A549 (cell line): Measurements from ENCODE around the gene NTRK3. TPM values are rescaled to one million over a fixed set of nuclear protein-coding genes. Genes with fewer than 3 reads are reported as not detected.
A peak's percentile ranks its signal among the peaks of the same experiment; 100 is the strongest.

Experiments
- ATAC-seq, 2 experiments: fragments of 200-7000 bp in 1 of 2; fragments of >200 bp in 1 of 2; cut with Nextera tagmentation in 1 of 2; cut with Tn5 transposase in 1 of 2; 3 replicates each; pipeline versions ENCODE4 v1.8.0 to v1.9.1; 2018 to 2020; ENCODE audit warnings: mild to moderate bottlenecking in 1 of 2, moderate library complexity in 1 of 2
- CTCF ChIA-PET: fragments of 300-600 bp; sonication (Branson Sonifier 250); formaldehyde crosslinking; extraction: SDS; loops from one replicate; lab custom pipeline; 2021; ENCODE audit warnings: antibody characterized with exemption, inconsistent platforms; lab: Yijun Ruan, JAX
- POLR2A ChIA-PET: fragments of 350-600 bp; formaldehyde crosslinking; extraction: SDS; loops from one replicate; lab custom pipeline; 2021; ENCODE audit warnings: antibody characterized with exemption, inconsistent platforms; lab: Yijun Ruan, JAX
- DNase-seq, 2 experiments: peaks; one replicate each; pipeline versions ENCODE4 v3.0.0 to v3.0.0-alpha.2; 2011 to 2016; ENCODE audit warnings: low read depth in 1 of 2, low spot score in 1 of 2
- FAIRE-seq: peaks from 2 replicates; lab custom pipeline; 2011; peaks lifted over from hg19 to GRCh38; lab: Jason Lieb, UNC
- H3K27ac ChIP-seq, 2 experiments: fragments of >200 bp; sonication (Bioruptor Twin); formaldehyde crosslinking; 3 replicates each; pipeline ENCODE4 v1.5.1; 2016 to 2017
- H3K4me1 ChIP-seq: fragments of >200 bp; sonication (Bioruptor Twin); formaldehyde crosslinking; 3 replicates; pipeline ENCODE4 v1.6.1; 2016
- H3K4me2 ChIP-seq: fragments of >200 bp; sonication (Bioruptor Twin); formaldehyde crosslinking; 3 replicates; pipeline ENCODE4 v1.6.1; 2016
- H3K4me3 ChIP-seq: fragments of >200 bp; sonication (Bioruptor Twin); formaldehyde crosslinking; 3 replicates; pipeline ENCODE4 v1.5.1; 2016
- H3K9me3 ChIP-seq: fragments of >200 bp; sonication (Bioruptor Twin); formaldehyde crosslinking; 3 replicates; pipeline ENCODE4 v1.6.1; 2016
- CBX2 ChIP-seq: fragments of 200-600 bp; sonication (generic); IDR thresholded peaks from 2 replicates; pipeline ENCODE4 v1.6.1; 2016; ENCODE audit warnings: low read depth, mild to moderate bottlenecking, borderline replicate concordance
- CBX8 ChIP-seq: fragments of 200-600 bp; sonication (generic); IDR thresholded peaks from 2 replicates; pipeline ENCODE4 v1.6.1; 2016
- CEBPB ChIP-seq, 2 experiments: fragments of >200 bp in 1 of 2; sonication (Bioruptor Twin) in 1 of 2; formaldehyde crosslinking in 1 of 2; IDR thresholded peaks; 2 replicates each; pipeline ENCODE4 v1.6.1; 2012 to 2016
- CHD2 ChIP-seq: fragments of 150-350 bp; IDR thresholded peaks from 2 replicates; pipeline ENCODE4 v1.6.1; 2014; ENCODE audit warnings: low read length; ENCODE audit not compliant: partially characterized antibody
- EP300 ChIP-seq, 2 experiments: fragments of >200 bp; sonication (Bioruptor Twin); formaldehyde crosslinking; IDR thresholded peaks; 2 replicates in 1 of 2; 3 replicates in 1 of 2; pipeline ENCODE4 v1.6.1; 2016 to 2017
- ESRRA ChIP-seq: fragments of 150-350 bp; IDR thresholded peaks from 2 replicates; pipeline ENCODE4 v1.6.1; 2014; ENCODE audit warnings: mild to moderate bottlenecking, low read length, borderline replicate concordance
- FOSL2 ChIP-seq, 2 experiments: fragments of 450-650 bp in 1 of 2; fragments of >200 bp in 1 of 2; sonication (Bioruptor Twin) in 1 of 2; formaldehyde crosslinking; IDR thresholded peaks; 2 replicates each; pipeline versions ENCODE4 v1.5.0 to v1.6.1; 2016 to 2020; ENCODE audit warnings: mild to moderate bottlenecking in 1 of 2, moderate library complexity in 1 of 2
- FOXS1 ChIP-seq: fragments of 250-450 bp; sonication (Bioruptor Pico); IDR thresholded peaks from 2 replicates; pipeline ENCODE4 v1.5.0; 2020; ENCODE audit warnings: mild to moderate bottlenecking, moderate library complexity
- GATA3 ChIP-seq: IDR thresholded peaks from 2 replicates; pipeline ENCODE4 v1.6.1; 2012; ENCODE audit warnings: borderline replicate concordance
- HDAC2 ChIP-seq: fragments of 200-600 bp; sonication (generic); IDR thresholded peaks from 2 replicates; pipeline ENCODE4 v1.6.1; 2016
- MAFK ChIP-seq: fragments of 450-650 bp; IDR thresholded peaks from 2 replicates; pipeline ENCODE4 v1.6.1; 2014; ENCODE audit not compliant: partially characterized antibody
- MYC ChIP-seq: IDR thresholded peaks from 2 replicates; pipeline ENCODE4 v1.6.1; 2012; ENCODE audit warnings: mild to moderate bottlenecking, inconsistent platforms, low read length, improper control_type of control experiment, borderline replicate concordance
- NFE2L2 ChIP-seq: fragments of 150-350 bp; conservative IDR thresholded peaks from 2 replicates; pipeline ENCODE4 v1.6.1; 2014; ENCODE audit warnings: low read length
- NR3C1 ChIP-seq: fragments of >200 bp; sonication (Bioruptor Twin); formaldehyde crosslinking; IDR thresholded peaks from 3 replicates; pipeline ENCODE4 v1.6.1; 2017
- PHF8 ChIP-seq: fragments of 200-600 bp; sonication (generic); IDR thresholded peaks from 2 replicates; pipeline ENCODE4 v1.6.1; 2016; ENCODE audit warnings: low read depth, mild to moderate bottlenecking, antibody characterized with exemption, moderate library complexity, borderline replicate concordance
- POLR2AphosphoS2 ChIP-seq: conservative IDR thresholded peaks from 2 replicates; pipeline ENCODE4 v1.6.1; 2012; ENCODE audit warnings: low read length, improper control_type of control experiment, inconsistent platforms
- RARB ChIP-seq: fragments of 250-450 bp; sonication (Bioruptor Pico); IDR thresholded peaks from 2 replicates; pipeline ENCODE4 v1.8.0; 2021; ENCODE audit warnings: mild to moderate bottlenecking, moderate library complexity
- SREBF2 ChIP-seq: fragments of 450-650 bp; IDR thresholded peaks from 2 replicates; pipeline ENCODE4 v1.6.1; 2014; ENCODE audit warnings: mild to moderate bottlenecking, moderate library complexity
- ZFP36 ChIP-seq: fragments of 450-650 bp; IDR thresholded peaks from 2 replicates; pipeline ENCODE4 v1.6.1; 2014; ENCODE audit warnings: borderline replicate concordance; ENCODE audit not compliant: partially characterized antibody
- WGBS: methylation state at CpG from one replicate; pipeline ENCODE4 v1.1.6; 2017; ENCODE audit errors: missing lambda C conversion rate; 5-methylcytosine and 5-hydroxymethylcytosine counted together
- polyA plus RNA-seq, 4 experiments: library from polyadenylated mRNA; depleted of rRNA in 3 of 4; stranded (reverse); fragments of >200 nt; fragmentation: RNase III in 1 of 4; extraction: RNeasy Plus Mini Kit Qiagen cat#74134 plus additional on column Dnase treatment in 1 of 4; gene quantifications; 2 replicates in 3 of 4; 3 replicates in 1 of 4; pipeline ENCODE4 v1.2.3, GENCODE V29; 2011 to 2017
- TF ChIP-seq, protein P1 (sequence below): IDR thresholded peaks from 2 replicates; pipeline ENCODE4 v1.6.1; 2012; ENCODE audit warnings: low read depth, borderline replicate concordance
- TF ChIP-seq, protein P2 (sequence below): fragments of 200-600 bp; sonication (generic); IDR thresholded peaks from 2 replicates; pipeline ENCODE4 v1.6.1; 2016; ENCODE audit warnings: antibody characterized with exemption, mild to moderate bottlenecking, moderate library complexity
- TF ChIP-seq, protein P3 (sequence below): fragments of 150-350 bp; IDR thresholded peaks from 2 replicates; pipeline ENCODE4 v1.6.1; 2014; ENCODE audit warnings: low read depth, mild to moderate bottlenecking, low read length
- TF ChIP-seq, protein P4 (sequence below): fragments of >200 bp; sonication (Bioruptor Twin); formaldehyde crosslinking; IDR thresholded peaks from 3 replicates; pipeline ENCODE4 v1.5.1; 2016

The NTRK3 gene
- polyA plus RNA-seq, 2 of the 4 experiments (the other 2 are of a cell fraction), result 55.0 to 55.2 TPM

DNA sequence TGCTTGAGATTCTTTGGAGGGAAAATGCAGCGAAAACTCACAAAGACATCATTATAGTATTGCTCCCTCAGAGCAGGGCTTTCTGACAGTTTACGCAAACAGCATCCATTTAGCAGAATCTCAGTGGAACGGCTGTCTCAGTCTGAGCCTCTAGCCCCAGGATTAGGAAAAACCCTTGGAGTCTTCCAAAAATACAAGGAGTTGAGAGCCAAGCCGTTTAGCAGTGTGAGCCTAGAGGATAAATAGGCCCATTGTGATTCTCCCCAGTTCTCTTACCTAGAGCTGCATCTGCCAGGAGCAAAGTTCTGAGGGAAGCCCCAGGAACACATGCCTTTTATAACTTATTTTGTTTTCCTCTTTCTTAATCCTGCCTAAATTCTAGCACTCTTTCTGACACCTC is 359.6 kb downstream of the NTRK3 start:
- DNase-seq (no peak), ATAC-seq (no peak), FAIRE-seq (no peak)
- TF ChIP-seq FOSL2 (IDR thresholded peaks at IDR 0.05) (no peak), FOSL2 (CRISPR knock-in tag; IDR thresholded peaks at IDR 0.05) (no peak), MAFK (no peak), MYC (no peak)
- TF ChIP-seq, protein P1, sequence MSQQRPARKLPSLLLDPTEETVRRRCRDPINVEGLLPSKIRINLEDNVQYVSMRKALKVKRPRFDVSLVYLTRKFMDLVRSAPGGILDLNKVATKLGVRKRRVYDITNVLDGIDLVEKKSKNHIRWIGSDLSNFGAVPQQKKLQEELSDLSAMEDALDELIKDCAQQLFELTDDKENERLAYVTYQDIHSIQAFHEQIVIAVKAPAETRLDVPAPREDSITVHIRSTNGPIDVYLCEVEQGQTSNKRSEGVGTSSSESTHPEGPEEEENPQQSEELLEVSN, result no peak
- TF ChIP-seq, protein P2, sequence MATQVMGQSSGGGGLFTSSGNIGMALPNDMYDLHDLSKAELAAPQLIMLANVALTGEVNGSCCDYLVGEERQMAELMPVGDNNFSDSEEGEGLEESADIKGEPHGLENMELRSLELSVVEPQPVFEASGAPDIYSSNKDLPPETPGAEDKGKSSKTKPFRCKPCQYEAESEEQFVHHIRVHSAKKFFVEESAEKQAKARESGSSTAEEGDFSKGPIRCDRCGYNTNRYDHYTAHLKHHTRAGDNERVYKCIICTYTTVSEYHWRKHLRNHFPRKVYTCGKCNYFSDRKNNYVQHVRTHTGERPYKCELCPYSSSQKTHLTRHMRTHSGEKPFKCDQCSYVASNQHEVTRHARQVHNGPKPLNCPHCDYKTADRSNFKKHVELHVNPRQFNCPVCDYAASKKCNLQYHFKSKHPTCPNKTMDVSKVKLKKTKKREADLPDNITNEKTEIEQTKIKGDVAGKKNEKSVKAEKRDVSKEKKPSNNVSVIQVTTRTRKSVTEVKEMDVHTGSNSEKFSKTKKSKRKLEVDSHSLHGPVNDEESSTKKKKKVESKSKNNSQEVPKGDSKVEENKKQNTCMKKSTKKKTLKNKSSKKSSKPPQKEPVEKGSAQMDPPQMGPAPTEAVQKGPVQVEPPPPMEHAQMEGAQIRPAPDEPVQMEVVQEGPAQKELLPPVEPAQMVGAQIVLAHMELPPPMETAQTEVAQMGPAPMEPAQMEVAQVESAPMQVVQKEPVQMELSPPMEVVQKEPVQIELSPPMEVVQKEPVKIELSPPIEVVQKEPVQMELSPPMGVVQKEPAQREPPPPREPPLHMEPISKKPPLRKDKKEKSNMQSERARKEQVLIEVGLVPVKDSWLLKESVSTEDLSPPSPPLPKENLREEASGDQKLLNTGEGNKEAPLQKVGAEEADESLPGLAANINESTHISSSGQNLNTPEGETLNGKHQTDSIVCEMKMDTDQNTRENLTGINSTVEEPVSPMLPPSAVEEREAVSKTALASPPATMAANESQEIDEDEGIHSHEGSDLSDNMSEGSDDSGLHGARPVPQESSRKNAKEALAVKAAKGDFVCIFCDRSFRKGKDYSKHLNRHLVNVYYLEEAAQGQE, result no peak
- ChIA-PET CTCF (no interaction called here), POLR2A (no interaction called here)
- Histone ChIP-seq H3K27ac (no peak overlapping the region), H3K4me3 (no peak overlapping the region), H3K9me3 (no peaks in the 10 kb centered on the region), H3K4me1 (no peaks in the 10 kb centered on the region), H3K4me2 (no peak overlapping the region)
- WGBS, result 36% methylated on average over 4 of the region's 4 CpGs

DNA sequence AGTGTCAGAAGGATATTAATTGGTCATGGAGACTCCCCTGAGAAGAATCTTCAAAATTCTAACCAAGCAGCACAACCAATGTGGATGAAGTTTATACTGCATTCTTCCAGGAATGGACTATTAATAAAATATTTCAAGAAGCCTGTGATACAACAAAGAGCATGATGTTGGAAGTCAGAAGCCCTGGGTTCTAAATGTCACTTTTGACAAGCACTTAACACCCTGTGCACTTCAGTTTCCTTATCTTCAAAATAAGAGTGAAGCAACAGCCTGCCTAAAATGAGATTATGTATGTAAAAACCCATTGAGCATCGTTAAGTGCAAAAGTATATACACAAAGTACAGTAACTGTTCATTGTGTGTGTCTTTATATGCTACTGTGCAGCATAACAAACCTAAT is 369.4 kb downstream of the NTRK3 start:
- no peak overlapping the region for H3K27ac ChIP-seq
- no peaks in the 10 kb centered on the region for H3K4me1 ChIP-seq
- no peak for TF ChIP-seq CEBPB (IDR thresholded peaks at IDR 0.05)
- TF ChIP-seq POLR2AphosphoS2, result no peak
- no peak for TF ChIP-seq PHF8
- TF ChIP-seq, protein P3, sequence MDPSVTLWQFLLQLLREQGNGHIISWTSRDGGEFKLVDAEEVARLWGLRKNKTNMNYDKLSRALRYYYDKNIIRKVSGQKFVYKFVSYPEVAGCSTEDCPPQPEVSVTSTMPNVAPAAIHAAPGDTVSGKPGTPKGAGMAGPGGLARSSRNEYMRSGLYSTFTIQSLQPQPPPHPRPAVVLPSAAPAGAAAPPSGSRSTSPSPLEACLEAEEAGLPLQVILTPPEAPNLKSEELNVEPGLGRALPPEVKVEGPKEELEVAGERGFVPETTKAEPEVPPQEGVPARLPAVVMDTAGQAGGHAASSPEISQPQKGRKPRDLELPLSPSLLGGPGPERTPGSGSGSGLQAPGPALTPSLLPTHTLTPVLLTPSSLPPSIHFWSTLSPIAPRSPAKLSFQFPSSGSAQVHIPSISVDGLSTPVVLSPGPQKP, result no peak
- no peak for TF ChIP-seq FOXS1 (CRISPR knock-in tag)
- TF ChIP-seq HDAC2, result no peak
- TF ChIP-seq CBX2, result no peak
- TF ChIP-seq ESRRA, result no peak
- TF ChIP-seq MAFK, result no peak
- TF ChIP-seq CHD2, result no peak
- TF ChIP-seq, protein P4, sequence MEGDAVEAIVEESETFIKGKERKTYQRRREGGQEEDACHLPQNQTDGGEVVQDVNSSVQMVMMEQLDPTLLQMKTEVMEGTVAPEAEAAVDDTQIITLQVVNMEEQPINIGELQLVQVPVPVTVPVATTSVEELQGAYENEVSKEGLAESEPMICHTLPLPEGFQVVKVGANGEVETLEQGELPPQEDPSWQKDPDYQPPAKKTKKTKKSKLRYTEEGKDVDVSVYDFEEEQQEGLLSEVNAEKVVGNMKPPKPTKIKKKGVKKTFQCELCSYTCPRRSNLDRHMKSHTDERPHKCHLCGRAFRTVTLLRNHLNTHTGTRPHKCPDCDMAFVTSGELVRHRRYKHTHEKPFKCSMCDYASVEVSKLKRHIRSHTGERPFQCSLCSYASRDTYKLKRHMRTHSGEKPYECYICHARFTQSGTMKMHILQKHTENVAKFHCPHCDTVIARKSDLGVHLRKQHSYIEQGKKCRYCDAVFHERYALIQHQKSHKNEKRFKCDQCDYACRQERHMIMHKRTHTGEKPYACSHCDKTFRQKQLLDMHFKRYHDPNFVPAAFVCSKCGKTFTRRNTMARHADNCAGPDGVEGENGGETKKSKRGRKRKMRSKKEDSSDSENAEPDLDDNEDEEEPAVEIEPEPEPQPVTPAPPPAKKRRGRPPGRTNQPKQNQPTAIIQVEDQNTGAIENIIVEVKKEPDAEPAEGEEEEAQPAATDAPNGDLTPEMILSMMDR, result no peak
- no peak for TF ChIP-seq ZFP36
- TF ChIP-seq CBX8, result no peak
- no peak for TF ChIP-seq SREBF2
- no peak for TF ChIP-seq GATA3
- no peak for TF ChIP-seq RARB
- TF ChIP-seq NFE2L2, result no peak
- TF ChIP-seq NR3C1, result no peak
- TF ChIP-seq EP300 (IDR thresholded peaks at IDR 0.05), result no peak
- TF ChIP-seq, all 56 proteins: peak for 0
- ATAC-seq (no peak), DNase-seq (no peak), FAIRE-seq (peak; percentile 13)
- peaks cover 6% of the 10 kb centered on the region; the same call in 1 of the 3 replicates for H3K9me3 ChIP-seq
- ChIA-PET POLR2A (no interaction called here), CTCF (no interaction called here)
- no peak overlapping the region for H3K4me2 ChIP-seq
- WGBS, result 7% methylated on average over 1 of the region's 1 CpG
- H3K4me3 ChIP-seq, result no peak overlapping the region
